GM19468 (cell line): Measurements from ENCODE around the gene NOXO1.
A peak's percentile ranks its signal among the peaks of the same experiment; 100 is the strongest.
"Not testable (repeated sequence)": the region's sequence is repeated elsewhere in the genome, so short reads cannot be mapped to it uniquely, and the experiment has no call there.

ENCODE experiments used
- ATAC-seq: cut with Tn5 transposase; IDR thresholded peaks from one replicate; pipeline ENCODE4 v1.9.1; 2021; ENCODE audit warnings: mild to moderate bottlenecking, moderate library complexity, moderate number of reproducible peaks; ENCODE audit not compliant: unreplicated experiment; ENCODE audit errors: extremely low read depth

NOXO1 gene

DNA sequence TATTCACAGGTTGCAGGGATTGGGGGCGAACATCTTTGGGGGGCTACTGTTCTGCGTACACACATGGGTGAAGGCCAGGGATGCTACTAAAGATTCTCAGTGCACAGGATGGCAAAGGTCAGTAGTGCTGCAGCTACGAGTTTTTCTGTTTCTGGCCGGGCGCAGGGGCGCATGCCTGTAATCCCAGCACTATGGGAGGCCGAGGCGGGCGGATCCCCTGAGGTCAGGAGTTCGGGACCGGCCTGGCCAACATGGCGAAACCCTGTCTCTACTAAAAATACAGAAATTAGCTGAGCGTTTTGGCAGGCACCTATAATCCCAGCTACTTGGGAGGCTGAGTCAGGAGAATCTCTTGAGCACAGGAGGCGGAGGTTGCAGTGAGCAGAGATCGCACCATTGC lies 32.3 kb upstream of the NOXO1 start:
- ATAC-seq = no peak

- ATAC-seq = not testable (repeated sequence)
Measured at GRCh38 chr16:2011726-2012125, 30.5 kb upstream of the NOXO1 start.

DNA sequence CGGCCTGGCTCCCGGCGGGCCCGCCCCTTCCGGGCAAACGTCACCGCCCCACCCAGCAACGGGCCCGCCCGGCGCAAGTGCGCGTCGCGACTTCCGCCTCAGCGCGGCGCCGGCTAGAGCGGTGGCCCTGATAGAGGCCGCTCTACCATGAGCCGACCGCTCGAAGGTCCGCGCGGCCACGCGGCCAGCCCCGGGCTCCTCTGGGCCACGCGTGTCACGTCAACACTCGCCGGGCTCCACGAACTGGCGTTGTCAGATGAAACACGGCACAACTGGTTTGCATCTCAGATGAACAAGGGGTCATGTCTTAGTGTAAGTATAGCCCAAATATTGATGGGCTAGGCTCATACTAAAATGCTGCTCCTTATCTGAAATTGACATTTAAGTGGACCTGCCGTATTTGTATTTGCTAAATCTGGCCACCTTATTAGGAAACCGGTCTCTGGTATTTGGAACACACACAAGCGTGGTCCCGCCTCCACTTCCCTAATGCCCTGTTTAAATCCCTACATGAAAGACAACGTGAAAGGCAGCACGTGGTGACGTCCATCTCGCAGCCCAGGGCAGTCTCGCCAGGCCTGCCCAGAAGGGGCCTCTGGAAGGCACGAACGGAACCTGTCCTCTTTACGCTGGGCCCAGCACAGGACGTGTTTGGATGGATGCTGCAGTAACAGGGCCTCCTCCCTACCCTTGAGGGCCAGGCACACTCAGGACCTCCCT lies 28.7 kb upstream of the NOXO1 start, which contains the start of gene ZNF598:
Gene ZNF598 (minus strand): TSS at position 31 of the 720 bp plus-strand sequence.
- ATAC-seq = peak; percentile 59

GRCh38 chr16:2009164-2009711 lies 28.0 kb upstream of the NOXO1 start:
- ATAC-seq = peak; percentile 6

- no peak for ATAC-seq
Measured at GRCh38 chr16:2008631-2009163, 27.4 kb upstream of the NOXO1 start.

DNA sequence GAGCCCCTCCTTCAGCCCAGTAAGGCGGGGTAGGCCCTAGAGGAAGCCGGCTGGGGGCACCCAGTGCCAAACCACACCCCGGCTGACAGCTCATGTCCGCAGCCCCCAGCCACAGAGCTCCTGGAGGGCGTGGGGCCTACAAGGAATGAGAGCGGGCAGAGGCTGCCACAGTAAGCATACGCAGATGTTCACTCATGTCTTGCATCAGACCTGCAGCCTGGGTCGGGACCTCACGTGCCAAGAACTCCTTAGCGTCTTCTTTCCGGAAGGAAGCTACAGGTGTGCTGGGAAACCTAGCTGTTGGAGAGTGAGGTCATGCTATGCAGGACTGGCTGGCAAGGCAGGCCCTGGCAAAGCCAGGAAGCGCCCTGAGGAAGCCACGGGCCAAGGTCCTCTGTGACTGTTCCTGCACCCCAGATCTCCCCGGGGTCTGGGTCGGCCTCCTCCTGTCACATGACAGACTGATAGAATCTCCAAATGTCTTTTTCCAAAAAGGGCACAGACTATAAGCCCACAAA lies 26.8 kb upstream of the NOXO1 start:
- ATAC-seq = no peak

GRCh38 chr16:2007081-2007836 lies 26.0 kb upstream of the NOXO1 start:
- ATAC-seq = no peak

DNA sequence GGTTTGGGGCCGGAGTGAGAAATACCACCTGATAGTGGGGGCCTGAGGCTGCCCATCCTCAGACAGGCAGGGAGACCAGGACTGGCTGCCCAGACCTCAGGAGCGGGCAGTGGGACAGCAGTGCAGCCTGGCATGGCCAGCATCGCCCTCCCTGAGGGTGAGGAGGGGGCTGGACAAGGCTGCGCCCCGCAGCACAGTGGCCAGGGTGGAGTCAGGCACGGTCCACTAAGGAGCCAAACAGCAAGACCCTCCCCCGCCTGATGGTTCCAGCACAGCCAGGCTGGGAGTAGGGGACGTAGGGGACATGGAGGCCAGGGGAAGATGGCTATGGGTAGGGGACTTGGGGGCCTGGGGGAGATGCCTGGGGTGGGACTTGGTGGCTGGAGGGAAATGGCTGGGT lies 25.0 kb upstream of the NOXO1 start:
- ATAC-seq = no peak

GRCh38 chr16:2005646-2006045 lies 24.4 kb upstream of the NOXO1 start:
- ATAC-seq = no peak

DNA sequence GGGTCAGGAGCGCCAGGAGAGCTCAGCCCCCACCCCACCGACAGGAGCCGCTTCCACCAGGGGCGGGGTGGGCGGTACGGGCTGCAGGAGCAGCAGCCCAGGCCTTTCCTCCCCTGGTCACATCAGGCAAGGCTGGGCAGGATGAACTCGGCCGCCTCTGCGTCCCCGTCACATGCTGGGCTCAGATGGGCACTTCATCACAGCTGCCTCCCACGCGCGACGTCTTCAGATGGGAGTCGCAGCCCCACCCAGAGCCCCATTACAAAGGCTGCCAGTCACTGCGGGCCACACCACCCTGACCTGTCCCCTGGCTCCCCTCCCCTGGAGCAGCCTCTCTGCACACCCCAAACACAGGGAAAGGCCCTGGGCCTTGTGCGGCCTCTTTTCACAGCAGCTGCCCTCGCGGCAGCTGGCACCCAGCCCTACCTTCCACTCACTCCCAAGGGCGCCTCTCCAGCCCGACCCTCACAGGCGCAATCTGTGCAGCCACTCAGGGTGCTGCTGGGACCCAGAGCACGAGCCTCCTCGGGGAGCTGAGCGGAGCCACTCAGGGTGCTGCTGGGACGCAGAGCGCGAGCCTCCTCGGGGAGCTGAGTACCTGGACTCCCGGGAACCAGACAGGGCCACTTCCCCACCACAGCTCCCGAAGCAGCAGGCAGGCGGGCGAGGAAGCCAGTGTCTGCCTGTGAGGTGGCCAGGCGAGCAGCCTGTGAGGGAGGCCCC lies 23.7 kb upstream of the NOXO1 start:
- no peak for ATAC-seq

DNA sequence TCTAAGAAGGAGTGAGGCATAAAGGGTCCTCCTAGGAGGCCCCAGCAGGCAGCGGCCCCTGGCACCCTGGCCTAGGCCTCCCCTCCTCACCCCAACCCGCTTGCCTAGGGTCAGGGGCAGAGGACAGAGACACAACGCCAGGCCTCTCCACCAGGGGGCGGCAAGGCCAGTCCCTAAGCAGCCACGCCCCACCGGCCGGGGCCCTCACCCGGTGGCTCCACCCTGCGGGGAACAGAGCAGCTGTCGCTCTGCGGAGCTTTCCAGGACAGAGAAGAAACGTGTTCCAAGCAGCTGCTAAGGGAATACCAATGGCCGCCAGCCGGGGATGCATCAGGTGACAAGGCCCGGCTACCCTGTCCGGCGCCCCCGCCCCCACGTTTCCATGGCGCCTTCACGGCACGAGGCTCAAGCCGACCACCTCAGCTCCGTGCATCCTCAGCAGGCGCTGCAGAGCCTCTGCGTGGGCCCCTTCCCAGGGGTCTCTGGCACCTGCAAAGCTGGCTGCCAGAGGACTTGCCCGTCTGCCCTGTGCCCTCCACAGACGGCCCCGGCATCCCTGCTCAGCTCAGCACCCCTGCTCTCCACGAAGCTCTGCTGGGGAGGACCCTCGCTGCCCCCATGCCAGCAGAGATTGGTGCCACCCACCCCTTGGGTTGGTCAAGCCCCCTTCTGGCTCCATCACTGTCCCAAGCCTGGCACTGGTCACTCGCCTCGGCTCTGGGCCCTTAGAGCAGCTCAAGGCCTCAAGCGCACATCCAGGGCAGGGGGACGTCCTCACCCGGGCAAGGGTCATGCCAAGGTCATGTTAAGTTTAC lies 22.8 kb upstream of the NOXO1 start:
- ATAC-seq = peak; percentile 39

DNA sequence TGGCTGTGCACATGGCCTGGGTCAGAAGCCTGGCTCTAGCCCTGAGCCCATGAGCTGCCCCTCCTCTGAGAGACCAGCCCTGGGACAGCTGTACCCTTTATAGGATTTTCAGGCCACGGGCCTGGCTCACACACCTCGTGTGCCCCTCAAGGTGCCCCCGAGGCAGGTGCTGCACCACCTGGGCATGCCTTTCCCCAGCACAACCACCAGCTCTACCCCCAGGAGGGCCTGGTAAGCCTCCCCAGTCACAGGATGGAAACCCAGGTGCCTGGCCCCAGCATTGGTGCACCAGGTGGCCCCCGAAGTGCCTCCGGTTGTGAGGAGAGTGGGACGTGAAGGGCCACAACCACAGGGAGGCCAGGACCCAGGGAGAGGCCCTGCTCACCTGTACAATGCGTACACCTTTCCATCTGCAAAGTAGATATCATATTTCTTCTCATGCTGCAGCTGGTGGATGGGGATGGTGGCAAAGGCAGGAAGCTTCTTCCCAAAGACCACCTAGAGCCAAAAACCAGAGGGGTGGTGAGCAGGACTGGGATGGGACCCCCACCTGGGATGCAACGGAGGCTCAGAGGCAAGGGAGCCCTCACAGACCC lies 22.1 kb upstream of the NOXO1 start:
- ATAC-seq = no peak

- no peak for ATAC-seq
Measured at GRCh38 chr16:2002406-2003230, 21.3 kb upstream of the NOXO1 start.

DNA sequence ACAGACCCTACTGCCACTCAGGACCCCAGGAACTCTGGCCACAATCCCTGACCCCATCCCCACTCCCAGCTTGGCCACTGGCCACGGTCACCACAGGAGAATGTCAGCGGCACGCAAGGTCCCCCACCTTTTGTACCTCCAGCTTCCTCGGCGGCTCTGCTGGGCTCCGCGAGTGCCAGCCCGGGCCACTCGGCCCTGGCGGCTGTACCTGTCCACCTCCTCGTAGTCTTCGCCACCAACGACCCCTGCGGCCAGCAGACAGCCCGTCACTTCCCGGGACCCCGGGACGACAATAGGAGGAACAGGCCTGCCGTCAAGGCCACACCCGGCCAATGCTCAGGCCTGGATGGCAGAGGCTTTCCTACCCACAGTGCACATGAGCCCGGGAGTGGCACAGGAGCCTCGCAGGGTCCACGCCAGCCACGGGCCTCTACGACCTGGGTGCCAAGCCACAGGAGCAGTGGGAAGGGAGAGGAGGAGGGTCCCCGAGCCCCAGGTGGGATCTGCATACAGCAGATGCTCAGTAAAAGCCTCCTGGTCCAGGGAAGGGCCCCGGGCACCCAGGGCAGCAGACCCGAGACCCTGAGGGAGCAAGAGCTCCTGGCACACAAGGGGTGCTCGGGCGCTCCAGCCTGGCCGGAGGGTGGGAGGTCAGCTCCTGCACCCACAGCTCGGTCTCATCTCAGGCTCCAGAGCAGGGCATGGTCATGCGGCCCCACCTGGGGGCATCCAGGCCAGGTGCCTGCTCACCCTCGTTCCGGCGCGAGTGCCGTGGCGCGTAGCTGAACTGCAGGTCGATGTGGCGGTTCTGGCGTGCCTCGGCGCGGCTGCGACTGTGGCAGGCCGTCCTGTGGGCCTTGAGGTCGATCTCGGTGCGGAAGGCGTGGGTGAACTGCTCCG lies 20.4 kb upstream of the NOXO1 start:
- no peak for ATAC-seq

GRCh38 chr16:2001035-2001434 lies 19.8 kb upstream of the NOXO1 start:
- ATAC-seq = no peak

- no peak for ATAC-seq
Measured at GRCh38 chr16:1999866-2000514, 18.7 kb upstream of the NOXO1 start.
